Heart right ventricle (tissue), 16 donors: ENCODE measurements around the gene AAMDC. TPM values are rescaled to one million over a fixed set of nuclear protein-coding genes. Genes with fewer than 3 reads are reported as not detected.
"Not testable (repeated sequence)": the region's sequence is repeated elsewhere in the genome, so short reads cannot be mapped to it uniquely, and the experiment has no call there.

Experiments
- ATAC-seq, 8 donors: fragments of 200-7000 bp; cut with Tn5 transposase; one replicate each; pipeline ENCODE4 v1.9.1; 2020; ENCODE audit warnings: mild to moderate bottlenecking in 8 of 8, moderate library complexity in 8 of 8, moderate number of reproducible peaks in 1 of 8
- DNase-seq, 2 donors: peaks; one replicate each; pipeline ENCODE4 v3.0.0-alpha.2; 2020
- H3K27ac ChIP-seq, 10 donors: fragments of 200-600 bp; sonication (generic) in 2 of 10; one replicate each; pipeline versions ENCODE4 v1.5.0 to v1.8.0; 2020 to 2022; ENCODE audit warnings: mild to moderate bottlenecking in 3 of 10
- H3K27me3 ChIP-seq, 7 donors: fragments of 200-600 bp; one replicate each; pipeline ENCODE4 v1.8.0; 2021 to 2022; ENCODE audit warnings: mild to moderate bottlenecking in 2 of 7
- H3K36me3 ChIP-seq, 9 donors: fragments of 200-600 bp; sonication (generic) in 1 of 9; one replicate each; pipeline versions ENCODE4 v1.5.0 to v1.8.0; 2020 to 2022; ENCODE audit warnings: mild to moderate bottlenecking in 2 of 9
- H3K4me1 ChIP-seq, 9 donors: fragments of 200-600 bp; sonication (generic) in 1 of 9; one replicate each; pipeline versions ENCODE4 v1.5.0 to v1.8.0; 2020 to 2022; ENCODE audit warnings: mild to moderate bottlenecking in 4 of 9
- H3K4me3 ChIP-seq, 10 donors: fragments of 200-600 bp; sonication (generic) in 2 of 10; one replicate each; pipeline versions ENCODE4 v1.5.0 to v1.8.0; 2020 to 2022; ENCODE audit warnings: mild to moderate bottlenecking in 7 of 10, moderate library complexity in 2 of 10
- H3K9me3 ChIP-seq, 11 donors: fragments of 200-600 bp in 10 of 11; sonication (generic) in 2 of 11; one replicate each; pipeline versions ENCODE4 v1.5.0 to v1.8.0; 2013 to 2022; ENCODE audit warnings: mild to moderate bottlenecking in 2 of 11, control low read depth in 1 of 11, moderate library complexity in 1 of 11
- CTCF ChIP-seq, 9 donors: fragments of 200-600 bp; sonication (generic) in 2 of 9; IDR thresholded peaks; one replicate each; pipeline versions ENCODE4 v1.5.0 to v1.8.0; 2021 to 2022; ENCODE audit warnings: antibody characterized with exemption in 9 of 9, mild to moderate bottlenecking in 5 of 9, moderate library complexity in 1 of 9
- WGBS, 2 donors: extraction: QIAGEN DNeasy Blood & Tissue Kit; methylation state at CpG; one replicate each; pipeline ENCODE4 v1.1.7; 2013; ENCODE audit warnings: inconsistent platforms in 1 of 2; 5-methylcytosine and 5-hydroxymethylcytosine counted together
- intact Hi-C, 10 donors: fragments of 100-400 bp; cut with DNase I; formaldehyde crosslinking; loops; one replicate each; pipeline versions ENCODE4 v1.11.1 to v1.14.2; 2022
- polyA plus RNA-seq, 2 donors: library from polyadenylated mRNA; stranded (reverse); fragments of 200-250 nt; gene quantifications; one replicate each; pipeline ENCODE4 v1.2.3, GENCODE V29; 2013
- total RNA-seq, 10 donors: library from RNA; stranded (reverse); fragmentation: NEBNext Ultra II Directional in 3 of 10; extraction: Animal tissue kit (Norgen Biotek cat#: 25700) in 3 of 10; gene quantifications; one replicate each; pipeline versions ENCODE4 v1.2.1 to v1.2.4, GENCODE V29; 2021 to 2023
- donor health status: Arrhythmogenic right ventricular cardiomyopathy.
- donor health status: ischemic (EF 13 %, LVEDD 7.1; RV severe dilation, severe dysfunction).
- donor health status: healthy with polysubstance abuse.
- donor health status: DM: no; HTN: yes; CAD: no.
- donor health status: DM: no; HTN: no; CAD: no.
- donor health status: ischemic (EF 25% LVEDD 6.9; RV normal size, moderate dysfunction).
- donor health status: ischemic (EF 25% LVEDD 5.7; RV mildly dilated, moderate dysfunction).
- donor health status: healthy.
- donor health status: DM: yes; HTN: yes; CAD: no.
- donor health status: Ischemic cardiomyopathy.
- donor health status: ischemic (EF 35%, LVEDD 5.7; RV mildly dilated, moderate dysfunction).
- donor health status: nonischemic (EF 11% LVEDD 7.7; RV severe dilation, severe dysfunction).
- donor health status: DM: yes; HTN: yes; CAD: no.
- donor health status: PGD.
- donor health status: ischemic (EF 29% LVEDD 5.4; RV normal size, mild dysfunction).
- donor health status: nonischemic (EF 23%, LVEDD 6.1; RV moderate dilation, normal function).

The AAMDC gene
- total and polyA plus RNA-seq, 12 donors = 52.4 to 324 (median 95.4) TPM

DNA sequence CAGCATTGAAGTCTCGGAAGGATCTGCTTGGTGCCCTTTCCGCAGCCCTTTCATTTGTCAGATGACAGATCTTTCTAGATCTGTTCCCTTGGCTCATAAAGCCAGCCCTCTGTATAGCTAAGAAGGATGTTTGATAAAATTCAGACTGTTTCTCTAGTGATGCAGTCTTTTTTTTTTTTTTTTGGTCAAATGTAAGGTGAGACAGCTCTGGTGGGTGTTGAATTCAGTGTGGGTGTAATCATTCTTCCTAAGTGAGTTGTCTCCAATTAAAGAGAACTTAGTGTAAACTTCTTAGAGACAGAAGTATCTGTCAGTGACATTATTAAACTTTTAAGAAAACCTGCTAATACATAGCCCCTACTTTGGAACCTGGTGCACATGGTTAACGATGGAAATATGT is 53.3 kb downstream of the AAMDC start:
- Histone ChIP-seq H3K27me3 (no peaks in the 10 kb centered on the region), H3K9me3 (no peaks in the 10 kb centered on the region), H3K36me3 (peaks cover 0 to 100% (median 32%) of the 10 kb centered on the region in 9 donors), H3K4me3 (no peak overlapping the region), H3K4me1 (peaks cover 0 to 9% (median 0%) of the 10 kb centered on the region in 9 donors), H3K27ac (no peak overlapping the region)
- intact Hi-C loops = no loop called here
- no peak for DNase-seq
- no peak for TF ChIP-seq CTCF (IDR thresholded peaks at IDR 0.05)
- 95 to 98% methylated on average over 3 of the region's 3 CpGs for WGBS, 2 donors
- no peak for ATAC-seq

- WGBS, 2 donors = 84 to 85% methylated on average over 3 of the region's 3 CpGs
- Histone ChIP-seq H3K27ac (no peak overlapping the region), H3K4me1 (peaks cover 0 to 12% (median 0%) of the 10 kb centered on the region in 9 donors), H3K36me3 (peaks cover 0 to 99% (median 31%) of the 10 kb centered on the region in 9 donors), H3K27me3 (no peaks in the 10 kb centered on the region), H3K9me3 (no peaks in the 10 kb centered on the region), H3K4me3 (no peak overlapping the region)
- DNase-seq (no peak), ATAC-seq (no peak)
- TF ChIP-seq CTCF (IDR thresholded peaks at IDR 0.05) = no peak
- intact Hi-C loops = no loop called here
Measured at GRCh38 chr11:77876045-77876444, 55.1 kb downstream of the AAMDC start.

DNA sequence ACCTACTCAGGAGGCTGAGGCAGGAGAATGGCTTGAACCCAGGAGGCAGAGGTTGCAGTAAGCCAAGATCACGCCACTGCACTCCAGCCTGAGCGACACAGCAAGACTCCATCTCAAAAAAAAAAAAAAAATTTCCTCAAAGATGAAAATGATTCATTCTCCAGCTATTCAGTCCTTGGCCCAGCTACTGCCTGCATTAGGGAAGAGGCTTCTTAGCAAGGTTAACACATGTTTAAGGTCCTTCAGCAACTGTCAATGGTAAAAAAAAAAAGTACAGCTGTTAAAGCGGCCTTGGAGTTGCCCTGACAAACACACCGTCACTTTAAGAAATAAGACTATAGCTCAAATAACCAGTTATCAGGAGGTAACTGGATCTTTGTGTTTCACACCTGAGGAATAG is 57.3 kb downstream of the AAMDC start:
- H3K4me3 ChIP-seq, intact Hi-C loops, H3K27me3 ChIP-seq, DNase-seq, H3K9me3 ChIP-seq: not testable (repeated sequence)
- WGBS, 2 donors = 73 to 86% methylated on average over 4 of the region's 4 CpGs
- Histone ChIP-seq H3K36me3 (peaks cover 0 to 99% (median 25%) of the 10 kb centered on the region in 9 donors), H3K4me1 (peaks cover 0 to 12% (median 0%) of the 10 kb centered on the region in 9 donors), H3K27ac (peak overlapping the region in 1 of 10 donors; percentile 35)
- ATAC-seq = peak in 6 of 8 donors; percentile 29 to 67 (median 44)

DNA sequence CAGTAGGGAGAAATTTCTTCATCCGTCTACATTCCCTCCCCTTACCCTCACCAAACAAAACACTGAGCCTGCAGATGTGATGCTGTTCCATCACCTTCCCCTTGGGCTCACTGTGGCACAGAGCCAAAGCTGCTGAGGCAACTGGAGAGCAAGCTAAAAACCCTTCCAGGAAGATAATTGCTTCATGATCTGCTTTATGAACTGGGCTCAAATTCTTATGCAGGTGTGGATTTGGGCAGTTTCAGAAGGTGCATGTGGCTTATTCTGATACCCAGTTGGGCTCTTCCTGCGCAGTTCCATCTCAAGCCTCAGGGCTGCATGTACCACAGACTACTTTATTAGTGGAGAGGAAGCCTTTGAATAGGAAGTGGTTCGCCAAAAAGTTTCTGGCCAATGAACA is 58.3 kb downstream of the AAMDC start:
- TF ChIP-seq CTCF (IDR thresholded peaks at IDR 0.05) = no peak
- Histone ChIP-seq H3K4me3 (no peak overlapping the region), H3K36me3 (peaks cover 0 to 99% (median 22%) of the 10 kb centered on the region in 9 donors), H3K9me3 (no peaks in the 10 kb centered on the region), H3K4me1 (peaks cover 0 to 12% (median 0%) of the 10 kb centered on the region in 9 donors), H3K27me3 (no peaks in the 10 kb centered on the region), H3K27ac (peak overlapping the region in 1 of 10 donors; percentile 29)
- peak in 6 of 8 donors; percentile 39 to 73 (median 55) for ATAC-seq
- intact Hi-C loops = no loop called here
- DNase-seq = peak; percentile 34 to 58
- WGBS, 2 donors = 84 to 92% methylated on average over 3 of the region's 3 CpGs

GRCh38 chr11:77882396-77882795 is 61.5 kb downstream of the AAMDC start:
- H3K4me3 ChIP-seq = no peak overlapping the region
- intact Hi-C loops = no loop called here
- H3K4me1 ChIP-seq = peaks cover 0 to 12% (median 0%) of the 10 kb centered on the region in 9 donors
- H3K27ac ChIP-seq = no peak overlapping the region
- DNase-seq (no peak), ATAC-seq (no peak)
- H3K27me3 ChIP-seq = no peaks in the 10 kb centered on the region
- H3K36me3 ChIP-seq = peaks cover 0 to 92% (median 30%) of the 10 kb centered on the region in 9 donors
- no peak for TF ChIP-seq CTCF (IDR thresholded peaks at IDR 0.05)
- WGBS, 2 donors = 48 to 66% methylated on average over 3 of the region's 3 CpGs
- H3K9me3 ChIP-seq = no peaks in the 10 kb centered on the region
